ENCODE measurements around the gene CLEC3A.

- no peak for TF ChIP-seq CTCF (IDR thresholded peaks at IDR 0.05)
- TF ChIP-seq EZH2 (IDR thresholded peaks at IDR 0.05; ENCODE audit: borderline replicate concordance, insufficient read depth, low read depth, low read length, poor library complexity, severe bottlenecking): no peak
These were observed 23.9 kb upstream of the CLEC3A start for GRCh38 chr16:77998350-77999023.

Data from B cell (primary cell).